Caco-2 (cell line): ENCODE measurements around the gene ASZ1. TPM values are rescaled to one million over a fixed set of nuclear protein-coding genes. Genes with fewer than 3 reads are reported as not detected.

ENCODE experiments used
- BruUV-seq: library from RNA; stranded (reverse); fragments of 400-500 nt; replicated peaks from 2 replicates; lab custom pipeline; 2021; lab: Mats Ljungman, UMichigan
- CTCF ChIA-PET: fragments of 300-600 bp; sonication (Branson Sonifier 250); formaldehyde crosslinking; loops from one replicate; lab custom pipeline; 2022; ENCODE audit warnings: antibody characterized with exemption; lab: Charles Lee
- POLR2A ChIA-PET: fragments of 300-600 bp; sonication (Branson Sonifier 250); formaldehyde crosslinking; loops from one replicate; lab custom pipeline; 2022; ENCODE audit warnings: antibody characterized with exemption; lab: Charles Lee
- DNase-seq, 2 experiments: peaks; one replicate each; pipeline versions ENCODE4 v3.0.0 to v3.0.0-alpha.2; 2020 to 2022
- H3K27me3 ChIP-seq: replicated peaks from 2 replicates; pipeline ENCODE4 v1.6.0; 2011; ENCODE audit warnings: low read length; ENCODE audit not compliant: control insufficient read depth, insufficient read depth
- H3K36me3 ChIP-seq: 2 replicates; pipeline ENCODE4 v1.5.1; 2011; ENCODE audit warnings: low read length; ENCODE audit not compliant: control insufficient read depth, insufficient read depth
- H3K4me1 ChIP-seq: fragments of 250-450 bp; sonication (Bioruptor Pico); 2 replicates; pipeline ENCODE4 v1.5.1; 2020; ENCODE audit warnings: mild to moderate bottlenecking
- H3K4me3 ChIP-seq: 2 replicates; pipeline ENCODE4 v1.5.1; 2011; ENCODE audit warnings: low read depth, mild to moderate bottlenecking, control low read depth, low read length
- H3K9me3 ChIP-seq: fragments of 250-450 bp; sonication (Bioruptor Pico); 2 replicates; pipeline ENCODE4 v1.5.1; 2020; ENCODE audit warnings: mild to moderate bottlenecking, moderate library complexity
- H3K27ac Mint-ChIP-seq: one replicate; pipeline ENCODE4 v1.8.0; 2022; ENCODE audit warnings: mixed read lengths; ENCODE audit not compliant: unreplicated experiment
- H3K27me3 Mint-ChIP-seq: one replicate; pipeline ENCODE4 v1.8.0; 2022; ENCODE audit warnings: mixed read lengths; ENCODE audit not compliant: insufficient read depth, unreplicated experiment
- H3K36me3 Mint-ChIP-seq: one replicate; pipeline ENCODE4 v1.8.0; 2022; ENCODE audit warnings: mild to moderate bottlenecking, mixed read lengths; ENCODE audit not compliant: insufficient read depth, unreplicated experiment
- H3K4me1 Mint-ChIP-seq: one replicate; pipeline ENCODE4 v1.8.0; 2022; ENCODE audit warnings: low read depth, mixed read lengths; ENCODE audit not compliant: unreplicated experiment
- H3K4me3 Mint-ChIP-seq: one replicate; pipeline ENCODE4 v1.8.0; 2022; ENCODE audit warnings: mild to moderate bottlenecking, moderate library complexity, mixed read lengths; ENCODE audit not compliant: unreplicated experiment
- H3K9me3 Mint-ChIP-seq: one replicate; pipeline ENCODE4 v1.8.0; 2022; ENCODE audit warnings: mixed read lengths; ENCODE audit not compliant: unreplicated experiment
- CTCF ChIP-seq, 2 experiments: fragments of 200-600 bp in 1 of 2; IDR thresholded peaks; 1 replicate in 1 of 2; 2 replicates in 1 of 2; pipeline versions ENCODE4 v1.5.1 to v1.8.0; 2011 to 2022; ENCODE audit warnings: antibody characterized with exemption in 1 of 2, control low read depth in 1 of 2, inconsistent platforms in 1 of 2, low read depth in 1 of 2, low read length in 1 of 2, mild to moderate bottlenecking in 1 of 2, moderate library complexity in 1 of 2; ENCODE audit not compliant: insufficient read depth in 1 of 2, severe bottlenecking in 1 of 2, unreplicated experiment in 1 of 2
- intact Hi-C: fragments of 100-400 bp; cut with micrococcal nuclease; formaldehyde crosslinking; loops from one replicate; pipeline ENCODE4 v1.10.0; 2022; ENCODE audit not compliant: unreplicated experiment
- total RNA-seq: library from RNA; stranded (reverse); gene quantifications from 2 replicates; pipeline ENCODE4 v1.2.3, GENCODE V29; 2022

The ASZ1 gene
- total RNA-seq, 1 experiment from 2014 or later, result not detected

- no peak for TF ChIP-seq CTCF (IDR thresholded peaks at IDR 0.05; ENCODE audit: insufficient read depth in 1 of 2, low read depth in 1 of 2, low read length in 1 of 2, severe bottlenecking in 1 of 2, unreplicated experiment in 1 of 2)
- intact Hi-C loops, result loop anchor here (1.0 kb wide), 5 partner anchors 22 to 257 kb away; no protein-coding TSS in a partner anchor
- H3K36me3 ChIP-seq, result no peaks in the 10 kb centered on the region
- CTCF ChIA-PET, result interaction anchor here (1.1 to 1.6 kb wide), 4 partner anchors 20 to 256 kb away, joined by 3 to 20 read pairs (median 7); partner anchors contain the start of gene CFTR
- POLR2A ChIA-PET, result interaction anchor here (1.5 kb wide), 1 partner anchor 20 kb away, joined by 3 read pairs; the partner anchor contains the start of gene CFTR
- no peaks in the 10 kb centered on the region for H3K4me1 Mint-ChIP-seq
- no TSS peak for BruUV-seq
- no peak overlapping the region for H3K27ac Mint-ChIP-seq
- H3K4me1 ChIP-seq, result 0 out of 2 replicates have a peak, but pooled peaks cover 2% of the 10 kb centered on the region
- H3K9me3 ChIP-seq, result 0 out of 2 replicates have a peak, but pooled peaks cover 3% of the 10 kb centered on the region
- H3K36me3 Mint-ChIP-seq, result no peaks in the 10 kb centered on the region
- DNase-seq, result no peak
- H3K4me3 Mint-ChIP-seq, result no peak overlapping the region
- no peak overlapping the region for H3K4me3 ChIP-seq
- H3K27me3 Mint-ChIP-seq, result no peaks in the 10 kb centered on the region
- H3K9me3 Mint-ChIP-seq, result no peaks in the 10 kb centered on the region
- no peaks in the 10 kb centered on the region for H3K27me3 ChIP-seq
Observed at GRCh38 chr7:117459735-117460134, 32.4 kb upstream of the ASZ1 start.

GRCh38 chr7:117458977-117459583, 31.8 kb upstream of the ASZ1 start:
- Mint-ChIP-seq H3K4me3 (no peak overlapping the region), H3K36me3 (no peaks in the 10 kb centered on the region), H3K4me1 (no peaks in the 10 kb centered on the region), H3K27ac (no peak overlapping the region), H3K27me3 (no peaks in the 10 kb centered on the region), H3K9me3 (no peaks in the 10 kb centered on the region)
- Histone ChIP-seq H3K9me3 (0 out of 2 replicates have a peak, but pooled peaks cover 3% of the 10 kb centered on the region), H3K4me3 (no peak overlapping the region), H3K27me3 (no peaks in the 10 kb centered on the region), H3K4me1 (0 out of 2 replicates have a peak, but pooled peaks cover 2% of the 10 kb centered on the region), H3K36me3 (no peaks in the 10 kb centered on the region)
- BruUV-seq, result no TSS peak
- peak; percentile 65 to 71 for TF ChIP-seq CTCF (IDR thresholded peaks at IDR 0.05; ENCODE audit: insufficient read depth in 1 of 2, low read depth in 1 of 2, low read length in 1 of 2, severe bottlenecking in 1 of 2, unreplicated experiment in 1 of 2)
- POLR2A ChIA-PET, result interaction anchor here (1.5 kb wide), 1 partner anchor 21 kb away, joined by 3 read pairs; the partner anchor contains the start of gene CFTR
- DNase-seq, result peak in 1 of 2 experiments; percentile 30
- CTCF ChIA-PET, result interaction anchor here (0.6 to 1.6 kb wide), 5 partner anchors 21 to 257 kb away, joined by 3 to 20 read pairs (median 6); partner anchors contain the start of gene CFTR
- intact Hi-C loops, result loop anchor here (1.0 kb wide), 5 partner anchors 22 to 257 kb away; no protein-coding TSS in a partner anchor

- no peaks in the 10 kb centered on the region for H3K36me3 Mint-ChIP-seq
- Histone ChIP-seq H3K4me1 (0 out of 2 replicates have a peak, but pooled peaks cover 10% of the 10 kb centered on the region), H3K4me3 (no peak overlapping the region), H3K36me3 (no peaks in the 10 kb centered on the region), H3K27me3 (no peaks in the 10 kb centered on the region), H3K9me3 (no peaks in the 10 kb centered on the region)
- intact Hi-C loops, result no loop called here
- TF ChIP-seq CTCF (IDR thresholded peaks at IDR 0.05; ENCODE audit: insufficient read depth in 1 of 2, low read depth in 1 of 2, low read length in 1 of 2, severe bottlenecking in 1 of 2, unreplicated experiment in 1 of 2), result no peak
- H3K27ac Mint-ChIP-seq, result no peak overlapping the region
- DNase-seq, result no peak
- peaks cover 24% of the 10 kb centered on the region for H3K9me3 Mint-ChIP-seq
- no peak overlapping the region for H3K4me3 Mint-ChIP-seq
- no peaks in the 10 kb centered on the region for H3K27me3 Mint-ChIP-seq
- ChIA-PET CTCF (no interaction called here), POLR2A (no interaction called here)
- peaks cover 8% of the 10 kb centered on the region for H3K4me1 Mint-ChIP-seq
- BruUV-seq, result no TSS peak
Observed at GRCh38 chr7:117448655-117449054, 21.4 kb upstream of the ASZ1 start.
